ENCODE results near the gene MRPL49. TPM values are rescaled to one million over a fixed set of nuclear protein-coding genes. Genes with fewer than 3 reads are reported as not detected.

The MRPL49 gene
- total and polyA plus RNA-seq, 2 of the 8 experiments (the other 6 are each of a cell fraction or from before 2014, with no cell fraction given) = 54.0 to 84.8 TPM

GRCh38 chr11:65121865-65122696 is at the start of gene MRPL49, which contains the start of gene FAU (continued):
- TF ChIP-seq HDAC2 (IDR thresholded peaks at IDR 0.05; ENCODE audit: borderline replicate concordance in 1 of 2, low read depth in 2 of 2, low read length in 2 of 2) (peak in 1 of 2 experiments; percentile 90; a peak in 1 of 4 replicates), JUND (IDR thresholded peaks at IDR 0.05; ENCODE audit: low read length) (peak; percentile 15; the same call in 1 of the 2 replicates), JUN (IDR thresholded peaks at IDR 0.05; ENCODE audit: low read depth, low read length) (no peak), CTBP2 (IDR thresholded peaks at IDR 0.05; ENCODE audit: borderline replicate concordance, insufficient read depth, insufficient read length, low read length) (no peak), ATF3 (IDR thresholded peaks at IDR 0.05; ENCODE audit: insufficient read depth, low read depth, low read length) (peak; percentile 68; the same call in 1 of the 2 replicates), YY1 (IDR thresholded peaks at IDR 0.05; ENCODE audit: low read depth, low read length) (peak; percentile 94), USF2 (IDR thresholded peaks at IDR 0.05; ENCODE audit: low read length) (no peak), SIX5 (IDR thresholded peaks at IDR 0.05; ENCODE audit: low read depth, low read length) (no peak), TAF7 (optimal IDR thresholded peaks at IDR 0.05; ENCODE audit: borderline replicate concordance, low read depth, low read length) (peak; percentile 95), NANOG (IDR thresholded peaks at IDR 0.05; ENCODE audit: insufficient read depth, low read depth, low read length, poor library complexity, severe bottlenecking) (no peak), TEAD4 (IDR thresholded peaks at IDR 0.05; ENCODE audit: low read depth, low read length) (peak; percentile 74), CHD2 (IDR thresholded peaks at IDR 0.05; ENCODE audit: low read length) (0 out of 2 replicates have a peak, but pooled peaks have one; percentile 30), NRF1 (IDR thresholded peaks at IDR 0.05; ENCODE audit: low read depth, low read length) (peak; percentile 59), ZNF274 (IDR thresholded peaks at IDR 0.05; ENCODE audit: borderline replicate concordance, extremely low read depth, low read length) (no peak), SAP30 (IDR thresholded peaks at IDR 0.05; ENCODE audit: insufficient read depth, insufficient replicate concordance, low read length) (no peak), SIN3A (conservative IDR thresholded peaks at IDR 0.05 in 1 of 2, IDR thresholded peaks at IDR 0.05 in 1 of 2; ENCODE audit: low read depth in 1 of 2, low read length in 2 of 2) (peak; percentile 74 to 78; a peak in 1 of 4 replicates), CHD1 (IDR thresholded peaks at IDR 0.05; ENCODE audit: low read depth, low read length) (no peak), RFX5 (IDR thresholded peaks at IDR 0.05; ENCODE audit: borderline replicate concordance, low read depth, low read length) (no peak), RAD21 (IDR thresholded peaks at IDR 0.05 in 1 of 2, conservative IDR thresholded peaks at IDR 0.05 in 1 of 2; ENCODE audit: low read depth in 2 of 2, low read length in 2 of 2) (no peak), POU5F1 (IDR thresholded peaks at IDR 0.05; ENCODE audit: low read depth, low read length) (no peak), CREB1 (IDR thresholded peaks at IDR 0.05) (peak; percentile 98)

All from H1 (cell line).